Measurements from ENCODE around the gene CHD9NB. TPM values are rescaled to one million over a fixed set of nuclear protein-coding genes. Genes with fewer than 3 reads are reported as not detected.
"Not testable (repeated sequence)": the region's sequence is repeated elsewhere in the genome, so short reads cannot be mapped to it uniquely, and the experiment has no call there.

The CHD9NB gene
- total and polyA plus RNA-seq, 8 donors: 1.6 to 22.1 (median 3.5) TPM

DNA sequence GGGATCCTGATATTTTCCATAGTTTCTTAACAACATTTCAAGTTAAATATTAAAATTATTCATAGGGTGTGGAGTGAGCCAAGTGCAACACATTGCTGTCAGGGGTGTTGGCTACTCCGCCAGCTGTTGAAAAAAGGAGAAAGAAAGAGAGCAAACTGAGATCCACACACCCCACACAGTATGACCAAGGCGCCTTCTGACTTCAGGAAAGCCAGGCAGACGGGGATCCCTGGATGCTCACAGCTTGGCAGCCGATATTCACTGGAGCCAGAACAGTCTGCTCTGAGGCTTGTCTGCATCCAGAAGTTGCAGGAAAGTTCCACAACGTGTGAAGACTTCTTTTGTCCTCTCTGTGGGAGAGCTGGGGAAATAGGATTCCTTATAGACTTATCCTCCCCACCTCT lies 9.3 kb downstream of the CHD9NB start:
- intact Hi-C loops (cut with DNase I): no loop called here

GRCh38 chr16:53042235-53042701 lies 10.4 kb downstream of the CHD9NB start:
- peak overlapping the region in 3 of 4 donors; percentile 23 to 80 (median 74) for H3K27ac ChIP-seq
- TF ChIP-seq, protein P1, sequence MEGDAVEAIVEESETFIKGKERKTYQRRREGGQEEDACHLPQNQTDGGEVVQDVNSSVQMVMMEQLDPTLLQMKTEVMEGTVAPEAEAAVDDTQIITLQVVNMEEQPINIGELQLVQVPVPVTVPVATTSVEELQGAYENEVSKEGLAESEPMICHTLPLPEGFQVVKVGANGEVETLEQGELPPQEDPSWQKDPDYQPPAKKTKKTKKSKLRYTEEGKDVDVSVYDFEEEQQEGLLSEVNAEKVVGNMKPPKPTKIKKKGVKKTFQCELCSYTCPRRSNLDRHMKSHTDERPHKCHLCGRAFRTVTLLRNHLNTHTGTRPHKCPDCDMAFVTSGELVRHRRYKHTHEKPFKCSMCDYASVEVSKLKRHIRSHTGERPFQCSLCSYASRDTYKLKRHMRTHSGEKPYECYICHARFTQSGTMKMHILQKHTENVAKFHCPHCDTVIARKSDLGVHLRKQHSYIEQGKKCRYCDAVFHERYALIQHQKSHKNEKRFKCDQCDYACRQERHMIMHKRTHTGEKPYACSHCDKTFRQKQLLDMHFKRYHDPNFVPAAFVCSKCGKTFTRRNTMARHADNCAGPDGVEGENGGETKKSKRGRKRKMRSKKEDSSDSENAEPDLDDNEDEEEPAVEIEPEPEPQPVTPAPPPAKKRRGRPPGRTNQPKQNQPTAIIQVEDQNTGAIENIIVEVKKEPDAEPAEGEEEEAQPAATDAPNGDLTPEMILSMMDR (IDR thresholded peaks at IDR 0.05): no peak
- H3K9me3 ChIP-seq: no peaks in the 10 kb centered on the region
- H3K36me3 ChIP-seq: no peaks in the 10 kb centered on the region
- H3K27me3 ChIP-seq: no peaks in the 10 kb centered on the region
- 54 to 59% methylated on average over 5 of the region's 5 CpGs for WGBS, 2 donors
- ATAC-seq (no peak), DNase-seq (no peak), FAIRE-seq (no peak)
- H3K4me1 ChIP-seq: peaks cover 0 to 4% (median 0%) of the 10 kb centered on the region in 3 donors
- no peak overlapping the region for H3K4me3 ChIP-seq
- intact Hi-C loops (cut with DNase I): no loop called here

More for the DNA sequence above, 9.3 kb downstream of the CHD9NB start:
- peak overlapping the region; percentile 68 to 81 (median 77) for H3K27ac ChIP-seq
- peak overlapping the region in 2 of 4 donors; percentile 30 to 37 for H3K4me3 ChIP-seq
- TF ChIP-seq, protein P1 (IDR thresholded peaks at IDR 0.05): no peak
- H3K9me3 ChIP-seq: no peaks in the 10 kb centered on the region
- ATAC-seq (peak in 3 of 4 donors; percentile 14 to 25 (median 24)), DNase-seq (no peak), FAIRE-seq (no peak)
- H3K4me1 ChIP-seq: peaks cover 0 to 4% (median 0%) of the 10 kb centered on the region in 3 donors
- H3K27me3 ChIP-seq: no peaks in the 10 kb centered on the region
- WGBS, 2 donors: 16 to 32% methylated on average over 5 of the region's 5 CpGs
- H3K36me3 ChIP-seq: no peaks in the 10 kb centered on the region

DNA sequence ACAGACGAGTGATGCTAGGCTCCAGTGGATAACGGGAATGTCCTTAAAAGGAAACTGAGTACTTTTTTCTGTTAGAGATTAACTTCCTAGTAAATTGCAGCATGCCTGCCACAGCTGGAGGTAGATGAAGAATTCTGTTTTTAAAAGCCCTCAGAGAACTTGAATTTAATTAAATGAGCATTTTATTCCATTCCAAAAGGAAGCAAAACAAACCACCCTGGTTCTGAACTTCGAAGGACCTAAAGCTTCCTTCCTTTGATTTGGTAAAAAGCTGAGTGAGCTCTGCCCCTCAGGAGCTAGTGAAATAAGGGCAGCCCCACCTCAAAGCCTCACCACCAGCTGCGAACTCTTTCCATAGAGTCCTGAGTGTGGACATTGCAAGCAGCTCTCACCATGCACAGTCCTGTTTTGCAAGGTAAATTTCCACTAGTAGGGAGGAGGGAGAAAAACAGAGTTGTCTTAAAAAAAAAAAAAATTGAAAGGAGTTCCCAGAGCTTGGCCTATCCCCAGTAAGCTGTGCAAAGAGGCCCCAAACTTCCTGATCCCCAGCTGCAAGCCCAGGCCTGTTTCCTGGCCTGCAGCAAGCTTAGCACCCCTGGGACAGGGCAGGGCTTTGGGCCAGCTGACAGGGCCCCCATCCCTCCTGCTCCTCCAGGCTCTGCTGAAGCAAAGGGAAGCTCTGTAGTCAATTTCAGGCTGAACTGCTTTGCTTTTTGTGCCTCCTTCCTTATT lies 11.2 kb downstream of the CHD9NB start:
- no peaks in the 10 kb centered on the region for H3K9me3 ChIP-seq
- DNase-seq (peak in 2 of 6 donors; percentile 21 to 37), ATAC-seq (peak; percentile 10 to 55 (median 30)), FAIRE-seq (no peak)
- TF ChIP-seq, protein P1 (IDR thresholded peaks at IDR 0.05): no peak
- no peak overlapping the region for H3K4me3 ChIP-seq
- WGBS, 2 donors: 39 to 46% methylated on average over 4 of the region's 4 CpGs
- H3K36me3 ChIP-seq: no peaks in the 10 kb centered on the region
- intact Hi-C loops (cut with DNase I): no loop called here
- H3K27ac ChIP-seq: peak overlapping the region in 3 of 4 donors; percentile 23 to 57 (median 50)
- H3K27me3 ChIP-seq: no peaks in the 10 kb centered on the region
- peaks cover 0 to 4% (median 0%) of the 10 kb centered on the region in 3 donors for H3K4me1 ChIP-seq

GRCh38 chr16:53040788-53041187 lies 11.9 kb downstream of the CHD9NB start:
- no peak for FAIRE-seq
- Histone ChIP-seq H3K27ac (no peak overlapping the region), H3K27me3 (no peaks in the 10 kb centered on the region), H3K9me3 (no peaks in the 10 kb centered on the region), H3K36me3 (no peaks in the 10 kb centered on the region), H3K4me3 (no peak overlapping the region), H3K4me1 (peaks cover 0 to 4% (median 0%) of the 10 kb centered on the region in 3 donors)
- DNase-seq: no peak
- intact Hi-C loops (cut with DNase I): no loop called here
- no peak for ATAC-seq
- WGBS, 2 donors: 90 to 94% methylated on average over 1 of the region's 1 CpG
- TF ChIP-seq, protein P1 (IDR thresholded peaks at IDR 0.05): no peak

- ATAC-seq; DNase-seq; FAIRE-seq; H3K4me3 ChIP-seq; H3K4me1 ChIP-seq; H3K27me3 ChIP-seq; intact Hi-C loops (cut with DNase I); H3K9me3 ChIP-seq; H3K27ac ChIP-seq; H3K36me3 ChIP-seq: not testable (repeated sequence)
- 59 to 65% methylated on average over 6 of the region's 6 CpGs for WGBS, 2 donors
Measured at GRCh38 chr16:53036711-53037110, 16.0 kb downstream of the CHD9NB start.
